Psoas muscle (tissue), 8 donors: ENCODE data around the gene EIPR1. TPM values are rescaled to one million over a fixed set of nuclear protein-coding genes. Genes with fewer than 3 reads are reported as not detected.

Experiments
- ATAC-seq, 4 donors: fragments of 200-7000 bp; cut with Tn5 transposase; one replicate each; pipeline ENCODE4 v1.9.1; 2020; ENCODE audit warnings: moderate library complexity in 3 of 4, mild to moderate bottlenecking in 2 of 4
- DNase-seq, 2 donors: peaks; one replicate each; pipeline ENCODE4 v3.0.0-alpha.2; 2020
- H3K27ac ChIP-seq: fragments of 200-600 bp; one replicate; pipeline ENCODE4 v1.8.0; 2022
- H3K27me3 ChIP-seq, 3 donors: fragments of 200-600 bp in 1 of 3; one replicate each; pipeline versions ENCODE4 v1.6.1 to v1.8.0; 2013 to 2022; ENCODE audit warnings: low read length in 2 of 3, mild to moderate bottlenecking in 2 of 3, moderate library complexity in 1 of 3; ENCODE audit not compliant: insufficient read depth in 3 of 3
- H3K36me3 ChIP-seq, 2 donors: fragments of 200-600 bp in 1 of 2; one replicate each; pipeline versions ENCODE4 v1.6.1 to v1.8.0; 2013 to 2022; ENCODE audit warnings: low read depth in 1 of 2, mild to moderate bottlenecking in 1 of 2, moderate library complexity in 1 of 2; ENCODE audit not compliant: insufficient read depth in 1 of 2
- H3K4me1 ChIP-seq: fragments of 200-600 bp; one replicate; pipeline ENCODE4 v1.8.0; 2022
- H3K4me3 ChIP-seq: fragments of 200-600 bp; one replicate; pipeline ENCODE4 v1.8.0; 2022; ENCODE audit warnings: mild to moderate bottlenecking
- H3K9me3 ChIP-seq: fragments of 200-600 bp; one replicate; pipeline ENCODE4 v1.8.0; 2022
- WGBS, 3 donors: extraction: QIAGEN DNeasy Blood & Tissue Kit; methylation state at CpG; one replicate each; pipeline versions ENCODE4 v1.1.6 to v1.1.7; 2013; 5-methylcytosine and 5-hydroxymethylcytosine counted together
- intact Hi-C, 2 donors: fragments of 100-400 bp; cut with DNase I; formaldehyde crosslinking; loops; one replicate each; pipeline versions ENCODE4 v1.11.0 to v1.14.2; 2022
- polyA plus RNA-seq, 3 donors: library from polyadenylated mRNA; stranded (reverse); fragments of 200-250 nt; gene quantifications; one replicate each; pipeline ENCODE4 v1.2.3, GENCODE V29; 2013
- total RNA-seq, 4 donors: library from RNA; stranded (reverse); fragmentation: NEBNext Ultra II Directional in 2 of 4; extraction: Animal tissue kit (Norgen Biotek cat#: 25700) in 2 of 4; gene quantifications; one replicate each; pipeline versions ENCODE4 v1.2.1 to v1.2.4, GENCODE V29; 2021 to 2023
- TF ChIP-seq, protein P1 (sequence below): fragments of 200-600 bp; IDR thresholded peaks from one replicate; pipeline ENCODE4 v1.8.0; 2022; ENCODE audit warnings: antibody characterized with exemption
- donor health status: healthy with polysubstance abuse.
- donor health status: DM: no; HTN: no; CAD: no; lungs with moderate emphysema.
- donor health status: Bipolar disorder and iron deficiency.
- donor health status: healthy.
- donor health status: DM: yes; HTN: yes; CAD: no.
- donor health status: DM: no; HTN: no; CAD: no.
- donor health status: DM: no; HTN: no; CAD: no.
- donor health status: DM: yes; HTN: yes; CAD: no.

The EIPR1 gene
- total and polyA plus RNA-seq, 7 donors, result 9.7 to 42.1 (median 12.5) TPM

DNA sequence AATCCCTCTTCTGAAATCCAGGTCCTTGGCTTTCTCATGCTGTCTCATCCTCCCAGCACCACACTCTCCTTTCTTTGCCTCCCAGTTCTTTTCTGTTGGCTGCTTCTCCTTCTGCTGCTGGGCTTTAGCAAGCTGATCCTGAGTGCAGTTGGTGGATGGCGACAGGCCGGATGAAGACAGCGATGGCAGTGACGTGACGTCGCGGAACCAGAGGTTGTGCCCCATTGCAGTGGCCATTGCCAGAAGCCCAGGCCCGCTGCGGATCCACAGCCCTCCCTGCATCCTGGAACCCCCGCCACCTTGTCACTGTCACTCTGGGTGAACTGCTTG is 75.2 kb downstream of the EIPR1 start:
- Histone ChIP-seq H3K4me3 (no peak overlapping the region), H3K4me1 (peaks cover 6% of the 10 kb centered on the region), H3K27ac (no peak overlapping the region), H3K9me3 (no peaks in the 10 kb centered on the region), H3K27me3 (no peaks in the 10 kb centered on the region), H3K36me3 (no peaks in the 10 kb centered on the region)
- ATAC-seq, result no peak
- intact Hi-C loops, result loop anchor here (2.0 to 10.0 kb wide), 4 partner anchors 74 to 468 kb away; partner anchors contain the start of gene EIPR1 (in 1 of the 2)
- TF ChIP-seq, protein P1, sequence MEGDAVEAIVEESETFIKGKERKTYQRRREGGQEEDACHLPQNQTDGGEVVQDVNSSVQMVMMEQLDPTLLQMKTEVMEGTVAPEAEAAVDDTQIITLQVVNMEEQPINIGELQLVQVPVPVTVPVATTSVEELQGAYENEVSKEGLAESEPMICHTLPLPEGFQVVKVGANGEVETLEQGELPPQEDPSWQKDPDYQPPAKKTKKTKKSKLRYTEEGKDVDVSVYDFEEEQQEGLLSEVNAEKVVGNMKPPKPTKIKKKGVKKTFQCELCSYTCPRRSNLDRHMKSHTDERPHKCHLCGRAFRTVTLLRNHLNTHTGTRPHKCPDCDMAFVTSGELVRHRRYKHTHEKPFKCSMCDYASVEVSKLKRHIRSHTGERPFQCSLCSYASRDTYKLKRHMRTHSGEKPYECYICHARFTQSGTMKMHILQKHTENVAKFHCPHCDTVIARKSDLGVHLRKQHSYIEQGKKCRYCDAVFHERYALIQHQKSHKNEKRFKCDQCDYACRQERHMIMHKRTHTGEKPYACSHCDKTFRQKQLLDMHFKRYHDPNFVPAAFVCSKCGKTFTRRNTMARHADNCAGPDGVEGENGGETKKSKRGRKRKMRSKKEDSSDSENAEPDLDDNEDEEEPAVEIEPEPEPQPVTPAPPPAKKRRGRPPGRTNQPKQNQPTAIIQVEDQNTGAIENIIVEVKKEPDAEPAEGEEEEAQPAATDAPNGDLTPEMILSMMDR, result no peak
- WGBS, 3 donors, result 80 to 95% (median 91%) methylated on average over 10 of the region's 10 CpGs
- no peak for DNase-seq

DNA sequence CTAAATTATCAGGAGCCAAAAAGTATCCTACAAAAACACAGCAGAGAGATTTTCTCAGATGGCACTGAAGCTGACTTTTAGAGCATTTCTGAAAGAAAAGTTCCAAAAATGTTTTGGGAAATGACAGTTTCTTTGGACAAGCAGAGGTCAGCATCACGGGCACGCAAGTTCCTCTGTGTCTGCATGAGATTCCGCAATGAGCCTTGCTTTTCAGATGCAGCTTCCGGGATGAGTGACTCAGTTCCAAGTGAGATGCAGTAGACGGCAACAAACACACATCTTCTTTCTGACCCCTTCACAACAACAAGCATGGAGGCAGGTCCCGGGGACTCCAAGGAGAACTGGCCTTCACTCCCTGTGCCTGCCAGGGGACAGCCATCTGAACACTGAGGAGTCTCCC is 76.6 kb downstream of the EIPR1 start:
- Histone ChIP-seq H3K9me3 (no peaks in the 10 kb centered on the region), H3K4me1 (peaks cover 6% of the 10 kb centered on the region), H3K27me3 (no peaks in the 10 kb centered on the region), H3K36me3 (no peaks in the 10 kb centered on the region), H3K4me3 (no peak overlapping the region), H3K27ac (no peak overlapping the region)
- intact Hi-C loops, result loop anchor here (5.0 to 10.0 kb wide), 2 partner anchors 109 to 466 kb away; no protein-coding TSS in a partner anchor
- ATAC-seq (no peak), DNase-seq (no peak)
- 94 to 95% (median 94%) methylated on average over 6 of the region's 6 CpGs for WGBS, 3 donors
- TF ChIP-seq, protein P1, result no peak

DNA sequence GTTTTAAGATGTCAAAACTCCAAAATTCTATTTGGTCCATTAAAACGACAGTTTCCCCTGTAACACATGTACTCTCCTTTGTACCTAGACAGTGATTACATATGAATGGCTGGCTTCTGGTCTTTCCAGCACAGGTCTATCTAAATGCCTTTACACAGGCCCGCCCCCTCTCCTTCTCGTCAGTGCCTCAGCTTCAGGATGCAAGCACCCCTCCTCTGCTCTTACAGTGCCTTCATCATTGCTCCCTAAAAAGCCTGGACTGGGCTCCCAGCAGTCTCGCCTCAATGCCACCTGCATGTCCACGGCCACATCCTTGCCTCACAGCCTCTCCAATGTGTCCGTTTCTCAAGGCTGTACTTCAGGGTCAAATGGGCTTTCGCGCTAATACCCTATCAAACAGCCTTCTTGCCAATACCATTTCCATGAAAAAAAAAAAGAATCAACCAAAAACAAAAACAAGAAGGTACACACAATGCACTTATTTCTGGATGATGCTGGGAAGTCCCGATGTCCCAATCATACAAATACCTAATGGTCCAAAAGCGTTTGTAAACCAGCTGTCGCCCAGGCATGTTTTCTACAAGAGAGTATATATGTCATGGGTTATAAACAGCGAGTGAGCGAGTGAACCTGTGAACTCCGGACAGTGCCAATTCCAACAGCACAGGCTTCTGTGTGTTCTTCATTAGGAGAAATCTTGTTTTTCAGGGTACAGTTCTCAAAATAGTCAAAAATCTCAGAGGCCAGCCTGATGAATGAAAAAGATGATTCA is 77.2 kb downstream of the EIPR1 start:
- ATAC-seq, result no peak
- WGBS, 3 donors, result 90 to 91% (median 91%) methylated on average over 14 of the region's 14 CpGs
- no peaks in the 10 kb centered on the region for H3K9me3 ChIP-seq
- DNase-seq, result no peak
- intact Hi-C loops, result loop anchor here (5.0 to 10.0 kb wide), 2 partner anchors 108 to 466 kb away; no protein-coding TSS in a partner anchor
- peaks cover 6% of the 10 kb centered on the region for H3K4me1 ChIP-seq
- no peaks in the 10 kb centered on the region for H3K36me3 ChIP-seq
- no peak overlapping the region for H3K27ac ChIP-seq
- no peaks in the 10 kb centered on the region for H3K27me3 ChIP-seq
- TF ChIP-seq, protein P1, result no peak
- H3K4me3 ChIP-seq, result no peak overlapping the region

DNA sequence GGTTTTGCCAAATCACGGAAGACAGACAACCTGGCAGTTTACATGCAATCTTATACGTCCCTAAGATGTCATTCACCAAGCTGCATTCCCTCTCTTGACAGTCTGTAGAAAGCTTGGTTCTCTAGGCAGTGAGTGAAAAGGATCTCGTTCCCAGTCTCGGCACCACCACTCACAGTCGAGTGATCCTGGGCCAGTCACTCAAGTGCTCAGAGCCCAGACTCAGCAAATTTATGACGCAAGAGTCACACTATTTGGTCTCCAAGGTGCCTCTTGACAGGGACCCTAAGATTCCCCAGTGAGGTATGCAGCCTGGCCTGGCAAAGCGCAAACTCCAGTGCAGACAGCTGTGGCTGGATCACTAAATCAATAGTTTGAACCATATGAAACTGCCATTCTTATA is 77.9 kb downstream of the EIPR1 start:
- no peak for DNase-seq

More for the DNA sequence above, 77.9 kb downstream of the EIPR1 start:
- no peak overlapping the region for H3K27ac ChIP-seq
- ATAC-seq, result no peak
- H3K9me3 ChIP-seq, result no peaks in the 10 kb centered on the region
- no peaks in the 10 kb centered on the region for H3K27me3 ChIP-seq
- no peak overlapping the region for H3K4me3 ChIP-seq
- no peaks in the 10 kb centered on the region for H3K36me3 ChIP-seq
- intact Hi-C loops, result loop anchor here (5.0 to 10.0 kb wide), 2 partner anchors 107 to 465 kb away; no protein-coding TSS in a partner anchor
- WGBS, 3 donors, result 89 to 95% (median 92%) methylated on average over 7 of the region's 7 CpGs
- H3K4me1 ChIP-seq, result peaks cover 6% of the 10 kb centered on the region
- TF ChIP-seq, protein P1, result no peak
